Activated T-helper 1 cell treated with anti-CD3 and anti-CD28 coated beads, Interleukin-12 subunit alpha, Interleukin-12 subunit beta, Interleukin-2, Interleukin-4 antibody, amounts not matched to agents 30 ng/mL and 10 ng/mL and 1 ng/mL, durations not matched to agents 14 hours and 24 hours and 36 hours (primary cell): ENCODE data around the gene UBE2I. TPM values are rescaled to one million over a fixed set of nuclear protein-coding genes. Genes with fewer than 3 reads are reported as not detected.
A peak's percentile ranks its signal among the peaks of the same experiment; 100 is the strongest.

Source experiments
- DNase-seq: peaks from one replicate; pipeline ENCODE4 v3.0.0; 2021; ENCODE audit warnings: low spot score
- H3K27ac Mint-ChIP-seq: one replicate; pipeline ENCODE4 v1.8.0; 2021; ENCODE audit warnings: mild to moderate bottlenecking, mixed read lengths
- H3K27me3 Mint-ChIP-seq: one replicate; pipeline ENCODE4 v1.8.0; 2022; ENCODE audit warnings: mild to moderate bottlenecking, moderate library complexity, mixed read lengths; ENCODE audit not compliant: insufficient read depth
- H3K36me3 Mint-ChIP-seq: one replicate; pipeline ENCODE4 v1.8.0; 2021; ENCODE audit warnings: low read depth, mixed read lengths
- H3K4me1 Mint-ChIP-seq: one replicate; pipeline ENCODE4 v1.8.0; 2021; ENCODE audit warnings: low read depth, mixed read lengths
- H3K4me3 Mint-ChIP-seq: one replicate; pipeline ENCODE4 v1.8.0; 2021; ENCODE audit warnings: mild to moderate bottlenecking, moderate library complexity, mixed read lengths
- H3K9me3 Mint-ChIP-seq: one replicate; pipeline ENCODE4 v1.8.0; 2021; ENCODE audit warnings: mixed read lengths
- intact Hi-C: fragments of 100-400 bp; cut with micrococcal nuclease; formaldehyde crosslinking; loops from one replicate; pipeline ENCODE4 v1.15.1; 2024
- total RNA-seq: library from RNA; stranded (reverse); gene quantifications from 2 replicates; pipeline ENCODE4 v1.2.3, GENCODE V29; 2022

UBE2I gene
- total RNA-seq, 1 donor from 2014 or later, result 257 TPM

GRCh38 chr16:1343428-1344242, 34.2 kb downstream of the UBE2I start:
- Mint-ChIP-seq H3K4me3 (peak overlapping the region; percentile 45), H3K27ac (peak overlapping the region; percentile 18), H3K4me1 (peaks cover 15% of the 10 kb centered on the region), H3K27me3 (peaks cover 3% of the 10 kb centered on the region), H3K9me3 (no peaks in the 10 kb centered on the region), H3K36me3 (no peaks in the 10 kb centered on the region)
- intact Hi-C loops, result loop anchor here (1.0 to 2.0 kb wide), 4 partner anchors 8 to 77 kb away; partner anchors contain the start of genes GNPTG, TSR3 and UQCC4
- no peak for DNase-seq

GRCh38 chr16:1344499-1344898, 35.1 kb downstream of the UBE2I start:
- Mint-ChIP-seq H3K27ac (no peak overlapping the region), H3K36me3 (no peaks in the 10 kb centered on the region), H3K27me3 (peaks cover 3% of the 10 kb centered on the region), H3K9me3 (no peaks in the 10 kb centered on the region), H3K4me3 (no peak overlapping the region), H3K4me1 (peaks cover 15% of the 10 kb centered on the region)
- intact Hi-C loops, result no loop called here
- DNase-seq, result no peak

GRCh38 chr16:1345087-1345486, 35.7 kb downstream of the UBE2I start:
- intact Hi-C loops, result no loop called here
- Mint-ChIP-seq H3K36me3 (no peaks in the 10 kb centered on the region), H3K27me3 (peaks cover 3% of the 10 kb centered on the region), H3K4me3 (no peak overlapping the region), H3K4me1 (peaks cover 15% of the 10 kb centered on the region), H3K9me3 (no peaks in the 10 kb centered on the region), H3K27ac (no peak overlapping the region)
- DNase-seq, result no peak

- no peak overlapping the region for H3K4me3 Mint-ChIP-seq
- peaks cover 3% of the 10 kb centered on the region for H3K27me3 Mint-ChIP-seq
- no peak for DNase-seq
- H3K9me3 Mint-ChIP-seq, result no peaks in the 10 kb centered on the region
- no peak overlapping the region for H3K27ac Mint-ChIP-seq
- intact Hi-C loops, result no loop called here
- H3K4me1 Mint-ChIP-seq, result peaks cover 21% of the 10 kb centered on the region
- peaks cover 3% of the 10 kb centered on the region for H3K36me3 Mint-ChIP-seq
Measured at GRCh38 chr16:1345651-1346421, 36.4 kb downstream of the UBE2I start.

- intact Hi-C loops, result no loop called here
- H3K36me3 Mint-ChIP-seq, result peaks cover 3% of the 10 kb centered on the region
- DNase-seq, result no peak
- no peaks in the 10 kb centered on the region for H3K9me3 Mint-ChIP-seq
- H3K27me3 Mint-ChIP-seq, result peaks cover 3% of the 10 kb centered on the region
- H3K4me1 Mint-ChIP-seq, result peaks cover 21% of the 10 kb centered on the region
- no peak overlapping the region for H3K27ac Mint-ChIP-seq
- H3K4me3 Mint-ChIP-seq, result no peak overlapping the region
Measured at GRCh38 chr16:1346422-1347285, 37.2 kb downstream of the UBE2I start.

GRCh38 chr16:1347286-1347855, 37.9 kb downstream of the UBE2I start:
- intact Hi-C loops, result no loop called here
- H3K4me1 Mint-ChIP-seq, result peaks cover 17% of the 10 kb centered on the region
- no peak for DNase-seq

GRCh38 chr16:1347962-1348361, 38.5 kb downstream of the UBE2I start:
- peaks cover 2% of the 10 kb centered on the region for H3K27me3 Mint-ChIP-seq
- intact Hi-C loops, result no loop called here
- H3K4me1 Mint-ChIP-seq, result peaks cover 16% of the 10 kb centered on the region
- no peak overlapping the region for H3K27ac Mint-ChIP-seq
- DNase-seq, result no peak
- peaks cover 3% of the 10 kb centered on the region for H3K36me3 Mint-ChIP-seq
- no peaks in the 10 kb centered on the region for H3K9me3 Mint-ChIP-seq
- no peak overlapping the region for H3K4me3 Mint-ChIP-seq

More at GRCh38 chr16:1347286-1347855, 37.9 kb downstream of the UBE2I start:
- Mint-ChIP-seq H3K27me3 (peaks cover 3% of the 10 kb centered on the region), H3K4me3 (no peak overlapping the region), H3K9me3 (no peaks in the 10 kb centered on the region), H3K36me3 (peaks cover 3% of the 10 kb centered on the region), H3K27ac (no peak overlapping the region)

- intact Hi-C loops, result no loop called here
- peaks cover 1% of the 10 kb centered on the region for H3K27me3 Mint-ChIP-seq
- peaks cover 3% of the 10 kb centered on the region for H3K36me3 Mint-ChIP-seq
Measured at GRCh38 chr16:1348441-1348840, 39.0 kb downstream of the UBE2I start.

GRCh38 chr16:1348926-1349325, 39.5 kb downstream of the UBE2I start:
- Mint-ChIP-seq H3K27ac (no peak overlapping the region), H3K4me3 (no peak overlapping the region), H3K27me3 (peaks cover 1% of the 10 kb centered on the region), H3K9me3 (no peaks in the 10 kb centered on the region), H3K36me3 (peaks cover 3% of the 10 kb centered on the region), H3K4me1 (peaks cover 18% of the 10 kb centered on the region)
- intact Hi-C loops, result no loop called here
- no peak for DNase-seq

More at GRCh38 chr16:1348441-1348840, 39.0 kb downstream of the UBE2I start:
- DNase-seq, result no peak
- Mint-ChIP-seq H3K9me3 (no peaks in the 10 kb centered on the region), H3K4me3 (no peak overlapping the region), H3K27ac (no peak overlapping the region), H3K4me1 (peaks cover 16% of the 10 kb centered on the region)

GRCh38 chr16:1349351-1349750, 39.9 kb downstream of the UBE2I start:
- intact Hi-C loops, result no loop called here

GRCh38 chr16:1349951-1350350, 40.5 kb downstream of the UBE2I start:
- Mint-ChIP-seq H3K4me1 (peaks cover 18% of the 10 kb centered on the region), H3K4me3 (peak overlapping the region; percentile 86), H3K9me3 (no peaks in the 10 kb centered on the region), H3K36me3 (peaks cover 3% of the 10 kb centered on the region), H3K27ac (no peak overlapping the region), H3K27me3 (peaks cover 1% of the 10 kb centered on the region)
- intact Hi-C loops, result loop anchor here (5.0 kb wide), 1 partner anchor 262 kb away; the partner anchor contains the start of genes CRAMP1 and IFT140
- no peak for DNase-seq

More at GRCh38 chr16:1349351-1349750, 39.9 kb downstream of the UBE2I start:
- H3K9me3 Mint-ChIP-seq, result no peaks in the 10 kb centered on the region
- H3K27ac Mint-ChIP-seq, result no peak overlapping the region
- DNase-seq, result no peak
- peaks cover 3% of the 10 kb centered on the region for H3K36me3 Mint-ChIP-seq
- H3K4me1 Mint-ChIP-seq, result peaks cover 18% of the 10 kb centered on the region
- H3K4me3 Mint-ChIP-seq, result no peak overlapping the region
- H3K27me3 Mint-ChIP-seq, result peaks cover 1% of the 10 kb centered on the region

- no peak for DNase-seq
- peak overlapping the region; percentile 86 for H3K4me3 Mint-ChIP-seq
- peaks cover 3% of the 10 kb centered on the region for H3K27me3 Mint-ChIP-seq
- peaks cover 3% of the 10 kb centered on the region for H3K36me3 Mint-ChIP-seq
- intact Hi-C loops, result loop anchor here (1.0 to 5.0 kb wide), 5 partner anchors 7 to 262 kb away; partner anchors contain the start of genes BAIAP3, CRAMP1 and IFT140
- peak overlapping the region; percentile 34 for H3K27ac Mint-ChIP-seq
- peaks cover 18% of the 10 kb centered on the region for H3K4me1 Mint-ChIP-seq
- H3K9me3 Mint-ChIP-seq, result no peaks in the 10 kb centered on the region
Measured at GRCh38 chr16:1350691-1351090, 41.3 kb downstream of the UBE2I start.
